SU-DHL-6 (cell line): ENCODE data around the gene ZC3H12D.

ENCODE experiments used
- H2AFZ ChIP-seq: fragments of 200-600 bp; sonication (generic); 2 replicates; pipeline ENCODE4 v1.6.1; 2014; ENCODE audit warnings: low read depth, mild to moderate bottlenecking, moderate library complexity, mixed read lengths, antibody characterized with exemption, low read length; ENCODE audit not compliant: severe bottlenecking
- H3F3A ChIP-seq: fragments of 200-600 bp; shearing (Covaris generic); 2 replicates; pipeline ENCODE4 v1.6.0; 2016; ENCODE audit warnings: antibody characterized with exemption, mild to moderate bottlenecking; ENCODE audit not compliant: insufficient read depth
- H3K27ac ChIP-seq: fragments of 200-600 bp; sonication (generic); 2 replicates; pipeline ENCODE4 v1.5.1; 2016; ENCODE audit warnings: low read depth, mild to moderate bottlenecking, low read length, moderate library complexity, mixed read lengths
- H3K27me3 ChIP-seq: fragments of 200-600 bp; sonication (generic), shearing (Covaris generic); 2 replicates; pipeline ENCODE4 v1.6.0; 2014; ENCODE audit warnings: mild to moderate bottlenecking, low read length
- H3K36me3 ChIP-seq: fragments of 200-600 bp; sonication (generic); 2 replicates; pipeline ENCODE4 v1.6.1; 2014; ENCODE audit warnings: mild to moderate bottlenecking, low read length, mixed read lengths
- H3K4me2 ChIP-seq: fragments of 300-600, 200-600 bp; shearing (Covaris generic), sonication (generic); 2 replicates; pipeline ENCODE4 v1.6.0; 2014; ENCODE audit warnings: low read length, low read depth, mild to moderate bottlenecking; ENCODE audit not compliant: poor library complexity, severe bottlenecking
- H3K4me3 ChIP-seq: fragments of 200-600 bp; sonication (generic); 2 replicates; pipeline ENCODE4 v1.5.1; 2014; ENCODE audit warnings: antibody characterized with exemption, low read length, mild to moderate bottlenecking, mixed read lengths; ENCODE audit not compliant: insufficient read depth, poor library complexity, severe bottlenecking
- H3K79me2 ChIP-seq: fragments of 200-600 bp; sonication (generic); 2 replicates; pipeline ENCODE4 v1.6.1; 2014; ENCODE audit warnings: mild to moderate bottlenecking, low read length, moderate library complexity; ENCODE audit not compliant: insufficient read depth
- H3K9ac ChIP-seq: fragments of 200-600 bp; sonication (generic); 2 replicates; pipeline ENCODE4 v1.7.0; 2014; ENCODE audit warnings: mild to moderate bottlenecking, low read length
- H3K9me2 ChIP-seq: fragments of 200-600 bp; sonication (generic); replicated peaks from 2 replicates; pipeline ENCODE4 v1.6.1; 2014; ENCODE audit warnings: low read length; ENCODE audit not compliant: insufficient read depth
- H3K9me3 ChIP-seq: fragments of 200-600 bp; sonication (generic); 2 replicates; pipeline ENCODE4 v1.6.1; 2014; ENCODE audit warnings: low read length, mixed read lengths; ENCODE audit not compliant: insufficient read depth
- H4K20me1 ChIP-seq: fragments of 200-600 bp; sonication (generic); 2 replicates; pipeline ENCODE4 v1.6.1; 2014; ENCODE audit warnings: low read depth, mild to moderate bottlenecking, antibody characterized with exemption, low read length, moderate library complexity, mixed read lengths
- CTCF ChIP-seq: fragments of 200-600 bp; sonication (generic); IDR thresholded peaks from one replicate; pipeline ENCODE4 v1.5.1; 2017; ENCODE audit warnings: antibody characterized with exemption, mild to moderate bottlenecking, low read length, moderate library complexity; ENCODE audit not compliant: insufficient read depth, poor library complexity, severe bottlenecking
- EZH2phosphoT487 ChIP-seq: fragments of 200-600 bp; sonication (generic), shearing (Covaris generic); conservative IDR thresholded peaks from 2 replicates; pipeline ENCODE4 v1.6.1; 2018; ENCODE audit warnings: mild to moderate bottlenecking, antibody characterized with exemption, low read length, moderate library complexity, mixed read lengths

The ZC3H12D gene

GRCh38 chr6:149405823-149406765 is 78.7 kb downstream of the ZC3H12D start:
- 0 out of 2 replicates have a peak, but pooled peaks cover 9% of the 10 kb centered on the region for H3F3A ChIP-seq
- no peaks in the 10 kb centered on the region for H3K79me2 ChIP-seq
- H3K9me3 ChIP-seq = no peaks in the 10 kb centered on the region
- no peaks in the 10 kb centered on the region for H3K27me3 ChIP-seq
- H3K27ac ChIP-seq = no peak overlapping the region
- H4K20me1 ChIP-seq = no peaks in the 10 kb centered on the region
- no peak overlapping the region for H3K4me3 ChIP-seq
- no peak overlapping the region for H3K4me2 ChIP-seq
- peaks cover 4% of the 10 kb centered on the region; the same call in 1 of the 2 replicates for H3K36me3 ChIP-seq
- no peak overlapping the region for H3K9ac ChIP-seq
- H3K9me2 ChIP-seq = no peaks in the 10 kb centered on the region
- no peak for TF ChIP-seq CTCF
- H2AFZ ChIP-seq = no peak overlapping the region

GRCh38 chr6:149403534-149403933 is 81.3 kb downstream of the ZC3H12D start:
- no peak overlapping the region for H3K9ac ChIP-seq
- H3K9me2 ChIP-seq = no peaks in the 10 kb centered on the region
- no peaks in the 10 kb centered on the region for H3K79me2 ChIP-seq
- H3K4me3 ChIP-seq = no peak overlapping the region
- peaks cover 22% of the 10 kb centered on the region for H3K36me3 ChIP-seq
- H4K20me1 ChIP-seq = no peaks in the 10 kb centered on the region
- H3F3A ChIP-seq = 0 out of 2 replicates have a peak, but pooled peaks cover 6% of the 10 kb centered on the region
- H2AFZ ChIP-seq = no peak overlapping the region
- no peak overlapping the region for H3K27ac ChIP-seq
- no peaks in the 10 kb centered on the region for H3K27me3 ChIP-seq
- H3K4me2 ChIP-seq = no peak overlapping the region
- TF ChIP-seq EZH2phosphoT487 = no peak
- no peaks in the 10 kb centered on the region for H3K9me3 ChIP-seq

GRCh38 chr6:149400050-149400449 is 84.8 kb downstream of the ZC3H12D start, which contains the start of gene SUMO4:
Gene SUMO4, plus strand, starts transcription at chr6:149400262. Its CDS starts 130 bp downstream, at chr6:149400392.
- no peak for TF ChIP-seq CTCF
- TF ChIP-seq EZH2phosphoT487 = no peak
- H3K9me2 ChIP-seq = no peaks in the 10 kb centered on the region
- peaks cover 36% of the 10 kb centered on the region for H3K36me3 ChIP-seq

GRCh38 chr6:149397384-149397783 is 87.4 kb downstream of the ZC3H12D start:
- no peaks in the 10 kb centered on the region for H3K9me2 ChIP-seq
- H3K4me3 ChIP-seq = no peak overlapping the region
- H3K27me3 ChIP-seq = no peaks in the 10 kb centered on the region
- 0 out of 2 replicates have a peak, but pooled peaks cover 10% of the 10 kb centered on the region for H3K79me2 ChIP-seq
- H3K27ac ChIP-seq = no peak overlapping the region
- H3F3A ChIP-seq = no peaks in the 10 kb centered on the region
- H4K20me1 ChIP-seq = no peaks in the 10 kb centered on the region
- no peak overlapping the region for H2AFZ ChIP-seq
- no peak overlapping the region for H3K4me2 ChIP-seq
- no peaks in the 10 kb centered on the region for H3K9me3 ChIP-seq
- peaks cover 36% of the 10 kb centered on the region for H3K36me3 ChIP-seq
- no peak overlapping the region for H3K9ac ChIP-seq
- TF ChIP-seq EZH2phosphoT487 (no peak), CTCF (no peak)

More at GRCh38 chr6:149400050-149400449, 84.8 kb downstream of the ZC3H12D start, which contains the start of gene SUMO4:
- no peak within 1 kb of the TSS for H3K4me2 ChIP-seq
- no peaks in the 10 kb centered on the region for H3K79me2 ChIP-seq
- no peaks in the 10 kb centered on the region for H3F3A ChIP-seq
- no peak within 1 kb of the TSS for H3K4me3 ChIP-seq
- H3K27me3 ChIP-seq = no peaks in the 10 kb centered on the region
- no peaks in the 10 kb centered on the region for H3K9me3 ChIP-seq
- H4K20me1 ChIP-seq = no peaks in the 10 kb centered on the region
- H2AFZ ChIP-seq = no peak within 1 kb of the TSS
- H3K9ac ChIP-seq = no peak within 1 kb of the TSS
- no peak within 1 kb of the TSS for H3K27ac ChIP-seq
